HUDEP-2 (cell line): Measurements from ENCODE around the gene CALCOCO2.
"Not testable (repeated sequence)": the region's sequence is repeated elsewhere in the genome, so short reads cannot be mapped to it uniquely, and the experiment has no call there.

Source experiments
- DNase-seq, 76 experiments: peaks; one replicate each; lab custom pipeline; 2025; ENCODE audit not compliant: unreplicated experiment in 76 of 76; lab: John Stamatoyannopoulos, UW

The CALCOCO2 gene

DNA sequence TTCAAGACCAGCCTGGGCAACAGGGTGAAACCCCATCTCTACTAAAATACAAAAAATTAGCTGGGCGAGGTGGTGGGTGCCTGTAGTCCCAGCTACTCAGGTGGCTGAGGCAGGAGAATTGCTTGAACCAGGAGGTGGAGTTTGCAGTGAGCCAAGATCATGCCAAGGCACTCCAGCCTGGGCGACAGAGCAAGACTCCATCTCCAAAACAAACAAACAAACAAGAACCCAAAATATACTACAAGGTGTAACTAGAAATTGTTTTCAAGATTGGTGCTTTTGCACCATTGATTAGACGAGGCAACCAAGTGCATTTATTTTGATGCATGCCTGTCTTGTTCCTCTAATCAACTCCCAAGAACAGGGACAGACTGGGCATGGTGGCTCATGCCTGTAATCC lies 41.6 kb downstream of the CALCOCO2 start:
- not testable (repeated sequence) for DNase-seq

DNA sequence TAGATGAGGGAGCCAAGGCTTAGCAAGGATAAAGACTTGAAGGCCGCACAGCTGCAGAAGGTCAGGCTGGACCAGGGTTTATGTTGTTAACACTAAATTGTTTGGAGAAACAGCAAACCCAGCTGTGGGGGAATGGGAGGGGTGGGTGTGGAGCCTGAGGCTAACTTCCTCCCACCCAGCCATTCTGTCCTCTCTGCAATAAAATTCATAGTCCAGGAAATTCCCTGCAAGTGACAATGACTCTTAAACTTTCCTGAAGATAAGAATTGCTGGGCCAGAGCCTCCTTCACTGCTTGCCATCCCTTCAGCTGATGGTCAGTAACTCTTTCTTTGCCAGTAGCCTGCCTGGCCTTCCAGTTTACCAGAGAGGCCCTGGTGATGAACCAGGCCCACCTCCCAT lies 42.4 kb downstream of the CALCOCO2 start:
- no peak for DNase-seq

DNA sequence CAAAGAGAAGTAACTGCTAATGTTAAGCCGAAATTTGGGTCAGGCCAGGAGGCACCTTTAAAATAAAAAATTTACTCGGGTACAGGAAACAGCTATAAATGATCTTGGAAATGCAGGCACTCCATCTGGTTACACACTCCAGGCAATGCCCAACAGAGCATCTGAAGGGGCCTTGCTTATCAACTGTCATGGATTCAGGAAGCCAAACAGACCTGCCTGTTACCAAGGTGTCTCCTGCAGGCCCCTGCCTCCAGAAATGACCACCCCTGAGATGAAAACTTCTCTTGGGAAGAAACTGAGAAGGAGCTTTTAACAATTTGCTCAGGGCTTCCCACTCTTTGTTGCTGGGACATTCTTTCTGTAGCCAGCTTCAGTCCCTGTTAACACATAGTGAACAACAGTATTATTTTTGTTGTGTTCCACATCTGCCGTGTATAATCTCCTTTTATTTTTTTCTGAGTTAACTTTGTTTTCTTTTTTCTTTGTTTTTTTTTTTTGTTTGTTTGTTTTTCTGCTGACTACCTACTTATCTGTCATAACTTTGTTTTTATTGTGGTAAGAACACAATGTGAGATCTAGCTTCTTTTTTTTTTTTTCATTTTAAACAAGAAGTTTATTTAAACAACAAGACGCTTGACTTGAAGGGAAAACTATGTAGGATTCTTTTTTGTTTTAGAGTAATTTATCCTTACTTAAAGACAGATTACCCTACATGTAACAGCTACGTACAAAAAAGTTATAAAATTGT lies 43.0 kb downstream of the CALCOCO2 start:
- no peak for DNase-seq

DNA sequence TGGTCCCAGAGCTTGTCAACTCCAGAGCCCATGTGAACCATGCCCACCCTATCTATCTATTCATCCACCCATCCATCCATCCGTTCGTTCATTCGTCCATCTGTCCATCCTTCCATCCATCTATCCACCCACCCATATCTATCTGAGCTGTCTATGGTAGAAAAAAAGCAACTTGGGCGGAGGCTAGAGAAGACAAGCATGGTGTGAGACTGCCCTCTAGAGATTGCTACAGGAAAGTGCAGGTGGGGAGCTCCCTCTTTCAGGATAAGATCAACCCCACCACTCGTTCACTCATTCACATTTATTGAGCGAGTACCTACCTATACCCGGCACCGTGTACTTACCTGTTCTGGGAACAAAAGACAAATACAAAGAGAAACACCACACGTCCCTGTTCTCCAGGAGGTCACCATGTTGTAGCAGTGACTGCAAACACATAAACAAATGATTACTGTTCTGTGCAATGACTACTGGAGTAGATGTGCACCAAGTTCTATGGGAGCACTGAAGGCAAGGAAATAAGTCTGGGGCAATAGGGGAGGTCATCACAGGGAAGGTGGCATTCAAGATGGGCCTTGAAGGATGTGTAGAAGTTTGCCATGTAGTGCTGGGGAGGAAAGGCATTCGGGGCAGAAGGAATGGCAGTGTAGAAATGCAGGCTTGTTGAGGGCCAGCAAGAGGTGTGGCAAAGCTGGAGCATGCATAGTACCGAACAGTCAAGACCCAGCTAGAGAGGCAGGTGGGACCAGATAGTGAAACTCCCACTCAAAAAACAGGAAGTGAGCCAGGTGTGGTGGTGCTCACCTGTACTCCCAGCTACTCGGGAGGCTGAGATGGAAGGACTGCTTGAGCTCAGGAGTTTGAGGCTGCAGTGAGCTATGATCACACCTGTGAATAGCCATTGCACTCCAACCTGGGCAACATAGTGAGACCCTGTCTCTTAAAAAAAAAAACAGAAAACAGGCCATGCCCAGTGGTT lies 48.4 kb downstream of the CALCOCO2 start:
- peak in 47 of 76 experiments; percentile 3 to 72 (median 29) for DNase-seq

DNA sequence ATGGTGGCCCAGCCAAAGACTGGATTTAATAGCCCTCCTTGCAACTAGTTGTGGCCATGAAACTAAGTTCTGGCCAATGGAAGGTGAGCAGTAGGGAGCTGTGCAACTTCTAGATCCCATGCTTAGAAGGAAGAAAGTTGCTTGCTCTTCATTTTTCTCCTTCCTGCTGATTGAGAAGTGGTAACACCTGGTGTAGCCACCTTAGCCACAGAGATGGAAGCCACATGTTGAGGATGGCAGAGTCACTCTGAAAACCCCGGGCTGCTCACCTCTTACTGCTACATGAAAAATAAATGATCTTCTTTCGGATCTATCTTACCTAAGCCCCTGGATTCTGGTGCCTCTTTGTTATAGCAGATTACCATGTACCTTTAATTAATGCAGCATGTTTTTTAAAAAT lies 51.4 kb downstream of the CALCOCO2 start:
- no peak for DNase-seq

DNA sequence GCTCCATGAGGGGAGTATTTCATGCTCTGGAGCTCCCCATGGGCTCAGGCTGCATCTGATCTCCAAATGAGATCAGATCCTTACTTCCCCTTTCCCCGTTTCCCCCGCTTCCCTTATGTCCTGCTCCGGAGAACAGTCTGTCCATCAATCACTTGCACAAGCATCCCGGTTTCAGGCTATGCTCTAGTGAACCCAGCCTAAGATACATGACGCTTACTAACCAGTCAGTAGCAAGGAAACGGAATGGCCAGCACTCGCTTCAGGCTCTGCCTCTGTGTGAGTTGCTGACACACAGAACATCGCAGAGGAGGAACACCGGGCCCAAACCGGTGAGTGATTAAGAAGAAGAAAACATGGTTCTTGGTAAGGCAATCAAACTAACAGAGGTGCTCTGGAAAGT lies 52.3 kb downstream of the CALCOCO2 start:
- no peak for DNase-seq

DNA sequence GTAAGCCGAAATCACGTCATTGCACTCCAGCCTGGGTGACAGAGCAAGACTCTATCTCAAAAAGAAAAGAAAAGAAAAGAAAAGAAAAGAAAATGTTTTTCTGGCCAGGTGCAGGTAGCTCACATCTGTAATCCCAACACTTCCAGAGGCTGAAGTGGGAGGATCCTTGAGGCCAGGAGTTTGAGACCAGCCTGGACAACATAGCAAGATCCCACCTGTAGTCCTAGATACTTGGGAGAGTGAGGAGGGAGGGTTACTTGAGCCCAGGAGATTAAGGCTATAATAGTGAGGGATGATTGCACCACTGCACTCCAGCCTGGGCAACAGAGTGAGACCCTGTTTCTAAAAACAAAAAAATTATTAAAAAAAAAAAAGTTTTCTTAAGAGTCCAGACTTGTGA lies 59.3 kb downstream of the CALCOCO2 start:
- DNase-seq = no peak

DNA sequence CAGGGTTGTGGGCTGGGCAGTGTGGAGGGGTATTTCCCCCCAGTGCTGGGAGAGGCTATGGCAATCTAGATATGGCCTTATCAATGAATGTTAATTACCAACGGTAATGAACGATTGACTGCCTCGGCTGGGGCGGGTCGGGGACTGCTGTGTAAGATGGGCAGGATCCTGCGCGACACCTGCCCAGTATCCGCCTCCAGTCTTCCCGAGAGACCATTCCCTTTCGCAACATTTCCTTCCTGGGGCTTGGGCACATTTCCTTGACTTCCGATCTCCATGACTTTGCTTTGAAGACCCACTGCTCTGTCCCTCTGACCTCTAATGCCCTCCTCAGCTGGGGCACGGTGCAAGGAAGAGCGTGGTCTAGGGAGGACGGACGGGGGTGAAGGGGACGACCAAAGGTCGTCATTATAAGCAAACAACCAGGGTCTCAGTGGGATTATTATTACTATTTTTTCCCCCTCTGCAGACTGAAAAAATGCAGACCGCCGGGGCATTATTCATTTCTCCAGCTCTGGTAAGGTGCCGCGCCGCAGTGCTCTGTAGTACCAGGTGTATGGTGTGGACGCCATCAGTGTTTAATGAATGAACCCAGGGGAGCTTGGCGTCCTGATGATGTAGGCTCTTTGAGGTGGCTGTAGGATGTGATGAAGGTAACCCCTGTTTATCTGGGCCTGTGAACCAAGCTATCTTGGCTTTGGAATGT lies 62.3 kb downstream of the CALCOCO2 start:
- DNase-seq = peak in 5 of 76 experiments; percentile 35 to 59 (median 49)

DNA sequence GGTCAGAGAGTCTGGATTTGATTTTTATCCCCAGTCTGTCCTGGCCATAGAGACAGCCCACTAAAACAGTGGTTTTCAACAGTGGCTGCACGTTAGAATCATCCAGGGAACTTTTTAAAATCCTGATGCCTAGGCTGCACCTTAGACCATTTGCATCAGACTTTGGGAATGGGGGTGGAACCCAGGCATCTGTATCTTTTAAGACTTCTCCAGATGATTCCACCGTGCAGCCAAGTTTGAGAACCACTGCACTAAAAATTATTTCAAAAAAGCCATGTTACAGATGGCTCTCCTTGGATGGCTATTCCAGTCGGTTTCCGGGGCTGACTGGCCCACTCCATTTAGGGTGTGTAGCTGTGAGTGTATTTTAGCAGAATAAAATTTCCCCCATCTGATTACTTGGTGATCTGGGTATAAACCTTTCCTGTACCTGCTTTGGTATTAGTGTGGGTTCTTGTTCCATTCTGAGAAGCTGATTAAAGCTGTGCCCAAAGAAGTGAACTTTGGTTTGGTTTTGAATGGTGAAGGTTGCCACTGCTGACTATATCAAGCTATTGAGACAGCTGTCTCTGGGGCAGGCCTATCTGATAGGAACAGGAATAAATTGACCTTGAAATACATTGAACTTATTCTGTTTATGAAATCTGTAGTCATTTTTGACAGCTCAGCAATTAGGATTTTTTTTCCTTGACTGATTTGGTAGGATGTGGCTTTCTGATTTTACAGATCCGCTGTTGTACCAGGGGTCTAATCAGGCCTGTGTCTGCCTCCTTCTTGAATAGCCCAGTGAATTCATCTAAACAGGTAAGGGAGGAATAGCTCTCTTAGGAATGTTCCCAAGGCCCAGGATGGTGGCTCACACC lies 63.0 kb downstream of the CALCOCO2 start:
- DNase-seq = no peak

DNA sequence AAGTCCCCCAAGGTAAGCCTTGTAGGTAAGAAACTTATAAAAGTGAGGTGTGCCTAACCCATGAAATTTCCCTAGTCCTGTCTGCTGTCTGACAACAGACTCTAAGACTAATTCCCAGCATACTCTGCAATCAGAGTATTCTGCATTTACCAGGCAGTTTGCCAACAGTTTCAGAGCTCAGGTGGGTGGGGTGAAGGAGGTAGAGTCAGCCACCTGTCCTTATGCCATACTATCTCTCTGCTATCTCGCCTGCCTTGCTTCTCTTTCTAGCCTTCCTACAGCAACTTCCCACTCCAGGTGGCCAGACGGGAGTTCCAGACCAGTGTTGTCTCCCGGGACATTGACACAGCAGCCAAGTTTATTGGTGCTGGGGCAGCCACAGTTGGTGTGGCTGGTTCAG lies 64.1 kb downstream of the CALCOCO2 start:
- DNase-seq = no peak

DNA sequence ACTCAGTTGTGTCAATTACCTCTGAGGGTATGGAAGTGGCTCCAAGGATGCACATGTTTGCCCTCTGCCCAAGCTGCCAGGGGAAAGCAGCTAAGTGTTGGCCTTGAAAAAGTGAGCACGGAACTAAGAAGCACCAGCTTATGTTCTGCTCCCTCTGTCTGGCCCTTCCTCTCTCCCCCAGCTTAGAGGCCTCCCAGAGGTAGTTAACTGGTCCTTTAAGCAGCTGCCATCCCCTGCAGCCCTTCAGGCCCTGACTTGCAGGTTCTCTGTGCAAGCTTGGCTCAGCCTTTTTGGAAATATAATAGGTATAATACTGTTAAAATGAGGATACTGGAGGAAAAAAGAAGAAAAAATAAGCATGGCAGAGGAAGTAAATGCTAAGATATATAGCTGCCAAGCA lies 70.4 kb downstream of the CALCOCO2 start:
- no peak for DNase-seq

DNA sequence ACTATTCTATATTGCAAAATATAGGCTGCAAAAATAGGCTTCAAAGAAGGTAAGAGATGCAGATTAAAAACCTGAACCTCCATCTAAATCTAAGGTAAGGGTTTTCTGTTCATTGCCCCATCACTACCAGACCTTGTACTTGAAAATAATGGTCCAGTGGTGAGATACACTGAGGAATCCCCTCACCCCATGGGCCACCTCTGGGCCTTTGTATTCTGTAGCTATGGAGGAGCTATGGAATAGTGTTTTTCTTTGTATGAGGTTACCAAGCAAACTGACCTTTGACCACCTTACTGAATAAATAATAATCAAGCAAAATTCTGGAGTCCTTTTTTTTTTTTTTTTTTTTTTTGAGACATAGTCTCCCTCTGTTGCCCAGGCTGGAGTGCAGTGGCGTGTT lies 72.6 kb downstream of the CALCOCO2 start:
- no peak for DNase-seq

DNA sequence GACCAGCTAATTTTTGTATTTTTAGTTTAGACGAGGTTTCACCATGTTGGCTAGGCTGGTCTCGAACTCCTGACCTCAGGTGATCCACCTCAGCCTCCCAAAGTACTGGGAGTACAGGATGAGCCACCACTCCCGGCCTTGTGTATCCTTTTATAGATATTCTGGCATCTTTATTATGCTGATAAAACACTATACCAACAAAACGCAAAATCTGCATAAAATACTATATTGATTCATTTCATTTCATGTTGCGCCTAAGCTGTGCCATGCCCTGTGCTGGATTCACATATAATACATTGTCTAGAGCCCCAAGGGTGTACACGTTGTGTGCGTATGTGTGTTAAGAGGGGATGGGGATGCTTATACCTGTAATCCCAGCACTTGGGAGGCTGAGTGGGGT lies 73.6 kb downstream of the CALCOCO2 start:
- DNase-seq = no peak

DNA sequence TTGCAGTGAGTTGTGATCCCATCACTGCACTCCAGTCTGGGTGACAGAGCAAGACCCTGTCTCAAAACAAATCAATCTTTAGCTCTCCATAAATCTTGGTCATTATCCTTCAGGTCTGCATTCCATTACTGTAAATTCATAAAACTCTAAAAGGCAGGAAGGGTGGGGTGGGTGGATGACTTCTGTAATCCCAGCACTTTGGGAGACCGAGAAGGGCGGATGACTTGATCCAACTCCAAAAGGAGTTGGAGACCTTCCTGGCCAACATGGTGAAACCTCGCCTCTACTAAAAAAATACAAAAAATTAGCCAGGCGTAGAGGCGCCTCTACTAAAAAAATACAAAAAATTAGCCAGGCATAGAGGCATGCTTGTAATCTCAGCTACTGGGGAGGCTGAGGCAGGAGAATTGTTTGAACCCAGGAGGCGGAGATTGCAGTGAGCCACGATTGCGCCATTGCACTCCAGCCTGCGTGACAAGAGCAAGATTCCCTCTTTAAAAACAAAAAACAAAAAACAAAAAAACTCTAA lies 75.2 kb downstream of the CALCOCO2 start:
- DNase-seq = no peak

DNA sequence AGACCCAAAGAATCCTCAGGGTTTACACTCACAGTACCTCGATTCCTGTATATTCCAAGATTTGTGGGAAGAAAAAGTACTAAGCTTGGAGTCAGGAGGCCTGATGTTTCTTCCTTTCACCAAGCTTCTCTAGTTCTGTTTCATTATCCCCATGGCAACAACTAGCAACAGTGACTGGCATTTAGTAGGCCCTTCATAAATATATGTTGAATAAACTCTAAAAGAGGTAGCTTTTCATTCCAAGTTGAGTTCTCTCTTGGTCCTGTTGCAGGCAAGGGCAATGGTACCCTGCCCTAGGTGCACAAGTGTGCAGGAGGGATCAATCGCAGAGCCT lies 76.8 kb downstream of the CALCOCO2 start:
- peak in 7 of 76 experiments; percentile 6 to 51 (median 37) for DNase-seq

DNA sequence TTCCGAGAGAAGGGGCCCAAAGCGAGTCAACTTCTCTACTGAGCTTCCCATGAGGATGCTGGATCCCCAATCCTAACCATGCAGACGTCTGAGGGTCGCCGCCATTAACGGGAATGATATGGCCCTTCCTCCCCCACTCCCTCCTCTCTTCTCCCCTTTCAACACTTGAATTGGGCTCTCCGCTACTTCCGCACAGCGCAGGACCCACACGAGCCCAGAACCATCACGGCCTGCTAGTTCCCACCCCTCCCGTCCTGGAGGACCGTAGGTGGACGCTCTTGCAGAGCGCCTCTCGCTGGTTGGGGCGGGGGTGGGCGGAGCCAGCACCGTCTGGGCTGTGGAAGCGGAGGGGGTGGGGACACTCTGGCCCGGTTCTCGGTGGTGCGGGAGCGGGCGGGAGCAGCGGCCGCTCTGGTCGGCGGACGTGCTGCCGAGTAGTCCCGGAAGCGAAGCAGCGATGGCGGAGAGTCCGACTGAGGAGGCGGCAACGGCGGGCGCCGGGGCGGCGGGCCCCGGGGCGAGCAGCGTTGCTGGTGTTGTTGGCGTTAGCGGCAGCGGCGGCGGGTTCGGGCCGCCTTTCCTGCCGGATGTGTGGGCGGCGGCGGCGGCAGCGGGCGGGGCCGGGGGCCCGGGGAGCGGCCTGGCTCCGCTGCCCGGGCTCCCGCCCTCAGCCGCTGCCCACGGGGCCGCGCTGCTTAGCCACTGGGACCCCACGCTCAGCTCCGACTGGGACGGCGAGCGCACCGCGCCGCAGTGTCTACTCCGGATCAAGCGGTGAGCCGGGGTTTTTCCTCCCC lies 77.4 kb downstream of the CALCOCO2 start, which contains the start of gene UBE2Z:
Gene UBE2Z, plus strand, starts transcription at position 361 of the 797 bp plus-strand sequence. Its CDS starts 97 bp downstream, at position 458.
- peak in 75 of 76 experiments; percentile 41 to 95 (median 87) for DNase-seq

DNA sequence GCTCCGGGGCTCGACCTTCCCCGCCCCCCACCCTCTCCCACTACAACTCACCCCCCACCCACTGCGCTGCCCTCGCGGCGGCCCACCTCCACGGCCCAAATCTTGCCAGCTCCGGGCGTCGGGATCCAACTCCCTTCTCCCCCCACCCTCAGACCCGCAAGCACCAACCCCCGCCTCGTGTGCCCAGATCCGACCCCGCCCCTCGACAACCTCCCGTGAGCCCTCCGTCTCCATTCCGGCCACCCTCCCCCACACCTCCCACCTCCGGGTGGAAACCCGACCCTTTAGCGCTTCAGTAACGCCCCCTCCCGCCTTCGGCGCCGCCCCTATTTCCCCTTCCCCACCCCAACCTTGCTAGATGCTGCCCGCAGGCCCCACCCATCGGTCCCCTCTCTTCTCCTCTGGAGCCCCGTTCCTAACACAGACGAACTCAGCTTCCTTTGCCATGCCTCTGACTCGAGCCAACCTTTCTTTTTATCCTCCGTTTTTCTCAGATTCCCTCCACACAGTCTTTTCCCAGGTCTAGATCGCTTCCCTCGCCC lies 78.1 kb downstream of the CALCOCO2 start:
- DNase-seq = peak in 64 of 76 experiments; percentile 4 to 88 (median 62)

DNA sequence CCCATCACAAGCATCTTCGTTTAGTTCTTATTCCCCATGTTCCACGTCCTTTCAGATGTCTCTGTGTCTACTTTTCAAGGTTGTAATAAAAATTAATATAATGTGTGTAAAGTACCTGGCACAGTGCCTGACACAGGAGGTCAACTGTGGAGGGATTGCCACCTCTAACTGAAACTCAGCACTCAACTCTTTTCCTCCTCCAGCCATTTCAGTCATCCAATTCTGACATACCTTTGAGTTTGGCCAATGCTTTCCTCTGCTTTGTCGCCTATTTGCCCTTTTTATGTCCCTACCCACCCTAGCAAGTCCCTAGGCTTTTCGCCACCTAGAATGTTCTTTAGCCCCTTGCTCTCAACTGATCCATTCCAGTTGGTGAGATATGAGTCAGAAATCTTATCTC lies 78.9 kb downstream of the CALCOCO2 start:
- DNase-seq = no peak

DNA sequence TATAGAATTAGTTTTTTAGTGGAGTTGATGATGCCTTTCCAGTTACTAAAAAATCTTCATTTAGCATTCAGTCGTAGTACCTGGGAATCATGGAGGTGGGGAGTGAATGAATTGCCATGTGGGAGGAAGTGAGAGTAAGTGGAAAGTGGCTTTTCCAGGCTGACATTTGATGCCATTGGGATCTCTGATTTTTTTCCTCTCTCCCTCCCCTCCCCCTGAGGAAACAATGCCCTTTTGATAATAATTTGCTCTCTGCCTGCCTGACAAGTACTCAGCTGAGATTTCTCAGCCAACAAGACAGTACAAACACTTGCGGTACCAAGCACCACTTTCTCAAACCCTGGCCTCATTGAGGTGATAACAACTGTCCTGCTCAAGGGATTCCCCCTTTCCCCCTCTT lies 79.5 kb downstream of the CALCOCO2 start:
- DNase-seq = no peak
